GM18505 (cell line): ENCODE measurements around the gene AIRE.
A peak's percentile ranks its signal among the peaks of the same experiment; 100 is the strongest.
"Not testable (repeated sequence)": the region's sequence is repeated elsewhere in the genome, so short reads cannot be mapped to it uniquely, and the experiment has no call there.

ENCODE experiments used
- ATAC-seq: cut with Tn5 transposase; IDR thresholded peaks from one replicate; pipeline ENCODE4 v1.9.1; 2021; ENCODE audit not compliant: unreplicated experiment
- POLR2A ChIP-seq: IDR thresholded peaks from 4 replicates; pipeline ENCODE4 v1.6.1; 2011; ENCODE audit warnings: borderline replicate concordance; ENCODE audit not compliant: insufficient read depth, insufficient read length; ENCODE audit errors: extremely low read depth

Gene AIRE

DNA sequence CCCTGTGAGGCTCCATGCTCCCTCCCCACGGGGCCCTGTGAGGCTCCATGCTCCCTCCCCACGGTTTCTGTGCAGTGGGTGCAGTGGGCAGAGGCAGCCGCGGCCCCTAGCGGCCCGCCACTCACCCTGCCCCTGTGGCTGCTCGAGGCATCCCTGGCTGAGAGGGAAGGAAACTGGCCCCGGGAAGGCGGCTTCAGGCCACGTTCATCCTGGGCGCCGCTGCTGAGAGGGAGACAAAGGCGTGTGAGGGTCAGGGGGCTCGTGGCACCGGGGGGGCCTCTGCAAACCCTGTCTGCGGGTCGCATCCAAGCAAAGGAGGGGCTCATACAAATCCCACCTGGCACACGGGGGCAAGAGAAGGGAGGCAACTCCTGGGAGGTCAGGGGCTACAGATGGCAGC is 45.0 kb downstream of the AIRE start:
- TF ChIP-seq POLR2A, result no peak
- no peak for ATAC-seq

DNA sequence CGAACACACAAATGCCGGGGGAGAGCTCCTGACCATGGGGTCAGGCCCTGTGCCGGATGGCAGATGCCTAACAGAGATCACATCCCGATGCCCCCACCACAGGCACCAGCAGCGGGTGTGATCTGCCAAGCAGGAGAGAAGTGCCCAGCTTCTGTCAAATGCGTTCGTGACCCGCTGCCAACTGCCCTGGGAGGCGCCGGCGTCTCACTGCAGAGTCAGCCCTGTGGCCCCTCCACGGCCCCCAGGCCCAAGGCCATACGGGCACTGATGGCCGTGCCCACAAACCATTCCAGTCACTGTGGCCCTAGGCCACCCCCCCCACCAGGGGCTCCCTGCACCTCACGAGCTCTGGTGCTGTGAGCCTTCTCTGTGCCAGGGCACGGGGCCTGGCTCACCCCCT is 45.5 kb downstream of the AIRE start:
- ATAC-seq, result no peak
- TF ChIP-seq POLR2A, result peak; percentile 17

DNA sequence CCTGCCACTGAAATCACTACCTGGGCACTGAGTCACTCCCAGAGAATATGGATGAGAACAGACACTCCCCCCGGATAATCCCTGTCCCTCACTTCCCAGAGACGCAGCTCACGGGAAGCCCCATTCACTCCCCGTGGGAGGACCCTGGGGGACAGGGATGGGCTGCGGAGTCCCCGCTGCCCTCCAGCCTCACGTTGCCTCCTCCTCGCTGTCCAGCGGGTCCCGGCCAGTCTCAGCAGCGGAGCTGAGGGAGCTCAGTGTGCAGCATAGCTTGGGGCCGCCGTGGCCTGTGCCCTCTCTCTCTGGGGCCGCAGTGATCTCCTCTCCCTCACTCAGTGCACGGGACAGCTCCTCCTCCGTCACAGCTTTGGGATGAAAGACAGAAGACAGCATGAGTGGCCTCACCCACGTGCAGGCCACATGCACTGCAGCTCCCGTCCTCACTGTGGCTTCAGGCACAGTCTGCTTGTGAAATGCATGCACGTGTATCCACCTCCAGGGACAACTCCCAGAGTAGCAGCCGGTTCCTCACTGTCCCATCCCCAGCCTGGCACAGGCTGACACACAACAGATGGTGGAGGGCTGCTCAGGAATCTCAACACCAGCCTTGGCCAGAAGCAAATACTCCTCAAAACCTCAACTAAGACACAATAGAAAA is 46.1 kb downstream of the AIRE start:
- ATAC-seq, result no peak
- peak; percentile 6 for TF ChIP-seq POLR2A

DNA sequence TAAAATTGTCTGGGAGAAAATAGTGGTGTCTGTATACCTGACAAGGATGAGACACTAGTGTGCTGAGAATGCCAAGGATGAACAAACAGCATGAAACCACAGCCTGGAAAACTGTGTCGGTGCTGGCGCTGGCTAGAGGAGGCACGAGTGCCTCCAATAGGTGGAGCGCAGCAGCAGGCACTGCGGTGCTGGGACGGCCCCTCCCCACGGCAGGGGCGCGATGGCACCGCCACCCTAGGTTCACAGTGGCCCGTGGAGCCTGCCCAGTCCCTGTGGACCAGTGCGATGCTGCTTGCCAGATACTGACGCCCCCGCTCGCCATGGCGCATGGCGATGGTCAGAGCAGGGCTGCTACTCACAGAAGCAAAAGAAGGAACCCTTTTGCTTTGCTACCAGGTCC is 46.7 kb downstream of the AIRE start:
- no peak for TF ChIP-seq POLR2A
- ATAC-seq, result no peak

DNA sequence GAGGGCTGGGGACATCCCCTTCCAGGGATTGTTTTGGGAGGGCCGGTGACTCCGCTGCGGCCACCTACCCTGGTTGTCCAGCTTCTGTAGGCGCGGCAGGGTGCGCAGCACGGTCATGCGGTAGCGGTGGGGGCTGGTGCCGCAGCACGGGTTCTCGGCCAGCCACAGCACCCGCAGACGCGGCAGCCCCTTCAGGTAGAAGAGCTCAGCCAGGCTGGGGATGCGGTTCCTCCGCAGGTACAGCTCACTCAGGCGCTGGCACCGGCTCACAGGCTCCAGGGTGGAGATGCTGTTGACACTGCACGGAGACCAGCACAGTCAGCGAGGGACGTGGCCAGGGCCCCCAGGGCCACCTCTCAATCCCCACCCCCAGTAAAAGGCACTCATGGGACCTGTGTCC is 47.3 kb downstream of the AIRE start:
- TF ChIP-seq POLR2A, result no peak
- no peak for ATAC-seq

DNA sequence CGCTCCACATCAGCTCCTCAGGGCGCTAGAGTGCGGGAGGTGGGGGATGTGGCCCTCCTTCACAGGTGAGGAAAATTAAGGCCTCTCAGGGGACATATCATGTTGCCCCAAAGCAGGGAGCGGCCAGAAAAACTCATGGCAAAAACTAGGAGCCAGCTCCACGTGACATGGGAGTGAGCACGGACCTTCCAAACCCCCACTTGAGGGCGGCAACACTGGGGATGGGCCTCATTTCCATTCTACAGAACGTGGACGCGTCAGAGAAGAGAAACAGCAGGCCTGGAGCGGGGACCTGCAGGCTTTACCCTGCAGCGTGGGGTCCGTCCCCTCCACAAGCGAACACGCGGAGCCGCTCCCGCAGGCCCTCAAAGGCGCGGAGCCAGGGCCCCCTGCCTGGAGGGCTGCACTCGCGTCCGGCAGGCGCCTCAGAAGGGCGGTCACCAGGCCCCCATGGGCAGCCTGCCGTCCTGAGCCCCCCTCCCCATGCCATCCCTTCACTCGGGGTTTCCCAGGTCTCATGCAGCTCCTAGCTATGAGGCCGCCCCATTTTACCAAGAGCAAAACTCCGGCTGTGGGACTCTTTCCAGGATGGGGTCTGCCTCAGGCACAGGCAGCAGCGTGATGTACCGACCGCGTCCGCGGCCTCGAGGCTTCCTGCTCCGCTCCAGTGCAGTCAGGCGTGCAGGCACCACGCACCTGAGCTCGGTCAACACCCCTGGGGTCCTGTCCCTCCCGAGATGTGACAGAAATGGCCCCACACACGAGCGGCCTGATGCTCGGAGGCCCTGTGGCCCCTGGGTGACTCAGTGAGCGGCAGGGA is 48.0 kb downstream of the AIRE start:
- TF ChIP-seq POLR2A, result no peak
- no peak for ATAC-seq

DNA sequence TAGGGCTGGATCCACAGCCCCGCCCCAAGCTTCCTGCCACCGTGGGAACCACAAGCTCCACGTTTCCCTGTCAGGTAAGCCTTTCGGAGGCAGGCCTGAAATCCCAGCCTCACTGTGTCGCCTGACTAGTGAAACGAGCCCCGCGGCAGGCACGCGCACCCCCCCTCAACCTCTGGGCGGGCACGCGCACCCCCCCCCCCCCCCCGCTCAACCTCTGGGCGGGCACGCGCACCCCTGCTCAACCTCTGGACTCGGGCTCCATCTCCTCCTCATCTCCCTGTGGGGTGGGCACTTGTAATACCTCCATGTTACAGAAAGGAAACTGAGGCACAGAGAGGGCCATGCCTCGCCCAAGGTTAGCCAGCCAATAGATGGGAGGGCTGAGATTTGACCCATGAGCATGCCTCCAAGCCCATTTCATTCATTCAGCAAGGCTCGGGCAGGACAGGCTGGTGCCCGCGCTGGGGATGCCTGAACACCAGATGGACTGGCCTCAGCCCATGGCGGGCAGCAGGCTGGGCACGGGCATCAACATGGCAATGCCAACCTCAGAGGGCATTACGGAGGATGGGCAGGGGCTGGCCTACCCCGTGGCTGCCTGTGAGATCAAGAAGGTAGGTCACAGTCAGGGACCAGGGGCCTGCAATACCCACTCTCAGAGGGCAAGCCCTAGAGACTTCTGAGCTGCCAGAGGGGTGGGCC is 48.8 kb downstream of the AIRE start:
- TF ChIP-seq POLR2A, result no peak
- ATAC-seq, result no peak

DNA sequence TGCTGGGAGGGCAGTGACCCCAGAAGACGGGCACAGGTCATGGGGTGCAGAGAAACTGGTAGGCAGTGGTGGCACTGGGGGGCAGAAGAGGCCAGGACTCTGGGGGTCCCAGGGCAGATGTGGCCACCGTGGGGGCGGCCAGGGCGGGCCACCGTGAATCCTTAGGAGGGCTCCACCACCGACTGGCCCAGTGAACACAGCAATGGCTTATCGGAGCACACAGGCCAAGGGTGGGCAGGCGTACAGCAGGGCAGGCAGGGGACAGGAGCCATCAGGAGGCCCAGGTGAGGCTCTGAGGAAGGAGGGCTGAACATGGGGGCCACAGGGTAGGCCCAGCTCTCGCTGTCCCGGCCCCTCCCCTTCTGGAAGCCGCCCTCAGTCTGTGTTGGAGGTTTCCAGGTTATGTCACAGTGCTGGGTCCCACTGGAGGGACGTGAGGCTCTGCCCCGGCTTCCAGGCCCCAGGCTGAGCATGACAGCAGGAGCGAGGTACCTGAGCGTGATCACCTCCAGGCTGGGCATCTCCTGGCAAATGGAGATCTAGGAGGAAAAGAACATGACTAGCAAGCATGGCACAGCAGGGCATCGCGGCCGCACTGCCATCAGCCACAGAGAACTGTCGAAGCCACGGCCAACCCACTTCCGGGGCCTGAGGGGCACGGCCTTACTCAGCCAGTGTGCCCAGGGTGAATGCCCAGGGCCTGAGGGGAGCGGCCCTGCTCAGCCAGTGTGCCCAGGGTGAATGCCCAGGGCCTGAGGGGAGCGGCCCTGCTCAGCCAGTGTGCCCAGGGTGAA is 49.8 kb downstream of the AIRE start:
- no peak for ATAC-seq
- TF ChIP-seq POLR2A, result no peak

DNA sequence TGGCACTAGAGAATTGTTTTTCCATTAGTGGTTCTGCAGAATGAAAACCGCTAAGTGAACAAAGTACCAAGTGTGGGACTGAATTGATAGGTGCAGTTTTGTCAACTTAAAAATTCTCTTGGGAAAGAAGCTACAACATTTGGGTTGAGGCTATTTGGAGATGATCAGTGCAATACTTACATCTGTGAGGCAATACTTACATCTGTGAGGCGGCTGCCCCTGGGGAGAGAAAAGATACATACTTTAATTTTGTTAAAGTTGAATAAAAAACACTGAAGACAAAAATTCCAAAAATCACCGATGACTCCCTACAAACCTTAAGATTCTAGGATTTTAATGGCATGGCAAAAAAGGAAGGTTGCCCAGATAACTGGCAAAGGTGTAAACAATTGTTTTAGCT is 51.8 kb downstream of the AIRE start:
- ATAC-seq, result no peak
- no peak for TF ChIP-seq POLR2A

DNA sequence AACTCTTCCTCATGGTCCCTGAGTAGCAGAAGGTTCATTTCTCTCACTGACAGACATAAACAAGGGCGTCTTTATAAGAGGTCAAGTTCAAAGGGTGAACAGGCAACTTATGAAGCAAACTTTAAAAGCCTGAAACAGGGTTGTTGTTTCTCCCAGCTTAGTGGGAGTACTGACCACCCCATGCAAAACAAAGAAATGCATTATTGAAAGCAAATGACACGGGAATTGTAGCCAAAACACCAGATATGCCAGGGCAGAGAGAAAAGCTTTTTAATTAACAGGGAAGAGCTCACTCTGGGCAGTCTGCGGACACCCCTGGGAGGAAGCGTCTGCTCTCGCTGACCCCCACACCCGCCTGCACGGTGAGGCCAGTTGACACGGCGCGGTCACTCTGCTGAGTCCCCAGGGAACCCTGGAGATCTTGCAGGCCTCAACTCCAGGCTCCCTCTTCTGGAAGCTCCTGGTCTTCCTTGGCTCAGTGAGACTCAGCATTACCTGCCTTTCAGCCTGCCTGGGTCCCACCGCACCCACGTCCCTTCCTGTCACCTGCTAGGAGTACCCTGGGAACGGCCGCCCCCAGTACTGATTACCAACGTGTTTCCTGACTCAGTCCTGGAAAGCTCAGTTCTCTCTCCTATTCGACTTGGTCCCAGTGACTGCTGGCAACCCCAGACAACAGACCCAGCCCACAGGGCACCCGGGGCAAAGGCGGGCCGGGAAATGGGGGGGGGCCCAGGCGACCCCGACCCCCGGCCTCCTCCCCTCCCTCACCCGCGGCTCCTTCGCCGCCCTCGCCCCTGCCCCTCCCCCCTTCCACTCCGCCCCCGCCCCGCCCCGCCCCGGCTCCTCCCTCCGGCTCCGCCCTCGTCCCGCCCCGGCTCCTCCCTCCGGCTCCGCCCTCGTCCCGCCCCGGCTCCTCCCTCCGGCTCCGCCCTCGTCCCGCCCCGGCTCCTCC is 52.5 kb downstream of the AIRE start:
- no peak for TF ChIP-seq POLR2A

DNA sequence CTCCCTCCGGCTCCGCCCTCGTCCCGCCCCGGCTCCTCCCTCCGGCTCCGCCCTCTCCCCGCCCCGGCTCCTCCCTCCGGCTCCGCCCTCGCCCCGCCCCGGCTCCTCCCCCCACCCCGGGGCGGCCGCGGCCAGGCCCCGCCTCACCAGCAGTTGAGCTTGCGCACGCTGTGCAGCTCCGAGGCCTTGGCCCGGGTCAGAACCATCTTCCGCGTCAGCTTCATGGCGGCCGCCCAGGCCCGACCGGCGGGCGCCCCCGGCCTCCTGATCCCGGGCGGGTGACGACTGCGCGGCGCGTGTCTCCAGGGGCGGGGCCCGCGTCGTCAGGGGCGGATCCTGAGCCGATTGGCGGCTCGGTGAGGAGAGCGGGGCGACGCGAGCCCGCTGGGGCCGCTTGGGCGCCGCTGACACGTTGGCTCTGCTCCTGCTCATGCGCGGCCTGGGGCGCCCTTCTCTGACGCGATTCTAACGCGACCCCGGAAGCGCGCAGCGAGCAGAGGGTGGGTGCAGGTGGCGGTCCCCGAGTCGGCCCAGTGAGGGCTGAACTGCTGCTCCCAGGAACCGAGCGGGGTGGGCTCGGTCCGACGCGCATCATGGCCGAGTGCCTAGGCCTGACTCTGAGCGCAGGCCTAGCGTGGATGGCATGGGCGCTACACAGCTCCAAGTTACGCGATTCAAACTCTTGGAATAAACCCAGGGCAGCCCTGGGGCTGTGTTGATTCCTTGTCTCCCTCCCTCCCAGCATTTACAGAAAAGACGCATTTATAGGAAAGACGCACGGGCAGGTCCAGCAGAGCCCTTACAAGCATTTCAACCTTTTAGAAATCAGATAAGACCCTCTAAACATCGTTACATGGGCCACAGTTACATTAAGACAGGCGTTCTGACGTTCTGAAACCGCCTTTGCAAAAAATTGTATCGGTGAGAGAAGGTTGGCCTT is 53.6 kb downstream of the AIRE start, which contains the start of gene CFAP410:
CFAP410 (minus strand) TSS at position 420 of the 940 bp plus-strand sequence; CDS start at position 224, 196 bp downstream.
- peak; percentile 95 for TF ChIP-seq POLR2A
- peak; percentile 90 for ATAC-seq

More for the DNA sequence above, 52.5 kb downstream of the AIRE start:
- ATAC-seq, result peak; percentile 16

DNA sequence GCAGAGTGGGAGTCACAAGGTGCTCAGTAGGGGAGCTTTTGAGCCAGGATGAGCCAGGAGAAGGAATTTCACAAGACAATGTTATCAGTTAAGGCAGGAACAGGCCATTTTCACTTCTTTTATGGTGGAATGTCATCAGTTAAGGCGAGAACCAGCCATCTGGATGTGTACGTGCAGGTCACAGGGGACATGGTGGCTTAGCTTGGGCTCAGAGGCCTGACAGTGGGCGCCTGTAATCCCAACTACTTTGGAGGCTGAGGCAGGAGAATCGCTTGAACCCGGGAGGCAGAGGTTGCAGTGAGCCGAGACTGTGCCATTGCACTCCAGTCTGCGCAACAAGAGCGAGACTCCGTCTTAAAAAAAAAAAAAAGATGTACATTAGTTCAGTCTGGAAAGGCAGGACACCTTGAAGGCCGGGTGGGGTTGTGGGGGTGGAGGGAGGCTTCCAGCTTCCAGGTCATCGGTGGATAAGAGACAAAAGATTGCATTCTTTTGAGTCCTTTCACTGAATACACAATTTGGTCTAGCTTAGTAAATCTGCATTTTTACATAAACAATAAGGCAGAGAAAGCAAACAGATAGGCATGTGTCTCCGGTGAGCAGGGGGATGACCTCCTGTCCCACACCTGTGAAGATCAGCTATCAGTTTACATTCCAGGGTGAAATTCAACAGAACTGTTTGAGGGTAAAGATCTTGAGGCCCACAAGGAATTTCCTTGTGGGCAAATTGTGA is 56.2 kb downstream of the AIRE start:
- ATAC-seq, result not testable (repeated sequence)

DNA sequence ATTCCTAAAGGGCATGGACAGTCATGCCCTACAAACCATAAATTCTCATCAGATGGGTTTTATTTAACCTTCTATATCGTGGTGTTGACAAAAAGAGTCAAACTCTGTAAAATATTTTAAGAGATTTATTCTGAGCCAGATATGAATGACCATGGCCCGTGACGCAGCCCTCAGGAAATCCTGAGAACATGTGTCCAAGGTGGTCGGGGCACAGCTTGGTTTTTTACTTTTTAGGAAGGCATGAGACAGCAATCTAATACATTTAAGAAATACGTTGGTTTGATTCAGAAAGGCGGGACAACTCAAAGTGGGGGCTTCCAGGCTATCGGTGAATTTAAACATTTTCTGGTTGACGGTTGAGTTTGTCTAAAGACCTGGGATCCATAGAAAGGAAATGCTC is 57.3 kb downstream of the AIRE start:
- not testable (repeated sequence) for ATAC-seq
